T-helper 1 cell treated with Interleukin-12 subunit alpha and Interleukin-12 subunit beta and Interleukin-4 antibody, amounts not matched to agents 30 μg/mL and 1 μg/mL, for 36 hours (primary cell): ENCODE measurements around the gene FCRL4.
"Not testable (repeated sequence)": the region's sequence is repeated elsewhere in the genome, so short reads cannot be mapped to it uniquely, and the experiment has no call there.

ENCODE experiments used
- H3K27ac Mint-ChIP-seq: one replicate; pipeline ENCODE4 v1.8.0; 2021; ENCODE audit warnings: mild to moderate bottlenecking, mixed read lengths
- H3K27me3 Mint-ChIP-seq: one replicate; pipeline ENCODE4 v1.8.0; 2021; ENCODE audit warnings: low read depth, mixed read lengths
- H3K36me3 Mint-ChIP-seq: one replicate; pipeline ENCODE4 v1.8.0; 2021; ENCODE audit warnings: low read depth, mixed read lengths
- H3K4me1 Mint-ChIP-seq: one replicate; pipeline ENCODE4 v1.8.0; 2021; ENCODE audit warnings: low read depth, mixed read lengths
- H3K4me3 Mint-ChIP-seq: one replicate; pipeline ENCODE4 v1.8.0; 2021; ENCODE audit warnings: mild to moderate bottlenecking, moderate library complexity, mixed read lengths
- H3K9me3 Mint-ChIP-seq: one replicate; pipeline ENCODE4 v1.8.0; 2021; ENCODE audit warnings: mixed read lengths

Gene FCRL4

GRCh38 chr1:157580179-157580827 lies 17.6 kb downstream of the FCRL4 start:
- H3K27me3 Mint-ChIP-seq: peaks cover 10% of the 10 kb centered on the region
- H3K9me3 Mint-ChIP-seq: no peaks in the 10 kb centered on the region
- H3K4me3 Mint-ChIP-seq: no peak overlapping the region
- no peaks in the 10 kb centered on the region for H3K4me1 Mint-ChIP-seq
- H3K36me3 Mint-ChIP-seq: no peaks in the 10 kb centered on the region
- no peak overlapping the region for H3K27ac Mint-ChIP-seq

GRCh38 chr1:157577420-157577819 lies 20.5 kb downstream of the FCRL4 start:
- no peaks in the 10 kb centered on the region for H3K4me1 Mint-ChIP-seq
- no peak overlapping the region for H3K4me3 Mint-ChIP-seq
- H3K9me3 Mint-ChIP-seq: no peaks in the 10 kb centered on the region
- no peaks in the 10 kb centered on the region for H3K36me3 Mint-ChIP-seq
- H3K27ac Mint-ChIP-seq: no peak overlapping the region
- peaks cover 4% of the 10 kb centered on the region for H3K27me3 Mint-ChIP-seq

GRCh38 chr1:157575744-157576143 lies 22.1 kb downstream of the FCRL4 start:
- no peaks in the 10 kb centered on the region for H3K27me3 Mint-ChIP-seq
- no peaks in the 10 kb centered on the region for H3K4me1 Mint-ChIP-seq
- no peak overlapping the region for H3K4me3 Mint-ChIP-seq
- no peaks in the 10 kb centered on the region for H3K9me3 Mint-ChIP-seq
- no peak overlapping the region for H3K27ac Mint-ChIP-seq
- no peaks in the 10 kb centered on the region for H3K36me3 Mint-ChIP-seq

- H3K4me3 Mint-ChIP-seq: no peak overlapping the region
- H3K27ac Mint-ChIP-seq: no peak overlapping the region
- H3K4me1 Mint-ChIP-seq: no peaks in the 10 kb centered on the region
- no peaks in the 10 kb centered on the region for H3K27me3 Mint-ChIP-seq
- no peaks in the 10 kb centered on the region for H3K36me3 Mint-ChIP-seq
- no peaks in the 10 kb centered on the region for H3K9me3 Mint-ChIP-seq
Observed at GRCh38 chr1:157574836-157575235, 23.0 kb downstream of the FCRL4 start.

- Mint-ChIP-seq H3K27ac (no peak overlapping the region), H3K4me1 (peaks cover 2% of the 10 kb centered on the region), H3K4me3 (no peak overlapping the region)
Observed at GRCh38 chr1:157566484-157567300, 31.2 kb downstream of the FCRL4 start.

GRCh38 chr1:157562515-157562914 lies 35.4 kb downstream of the FCRL4 start:
- Mint-ChIP-seq H3K4me3 (no peak overlapping the region), H3K27me3 (peaks cover 4% of the 10 kb centered on the region)

More at GRCh38 chr1:157566484-157567300, 31.2 kb downstream of the FCRL4 start:
- Mint-ChIP-seq H3K9me3 (no peaks in the 10 kb centered on the region), H3K36me3 (no peaks in the 10 kb centered on the region), H3K27me3 (peaks cover 11% of the 10 kb centered on the region)

GRCh38 chr1:157558119-157558518 lies 39.8 kb downstream of the FCRL4 start:
- Mint-ChIP-seq H3K27me3 (peaks cover 4% of the 10 kb centered on the region), H3K4me1 (peaks cover 2% of the 10 kb centered on the region), H3K9me3 (no peaks in the 10 kb centered on the region), H3K4me3 (no peak overlapping the region), H3K36me3 (no peaks in the 10 kb centered on the region), H3K27ac (no peak overlapping the region)

More at GRCh38 chr1:157562515-157562914, 35.4 kb downstream of the FCRL4 start:
- Mint-ChIP-seq H3K9me3 (no peaks in the 10 kb centered on the region), H3K27ac (no peak overlapping the region), H3K4me1 (peaks cover 2% of the 10 kb centered on the region), H3K36me3 (no peaks in the 10 kb centered on the region)

- H3K36me3 Mint-ChIP-seq: no peaks in the 10 kb centered on the region
- H3K9me3 Mint-ChIP-seq: no peaks in the 10 kb centered on the region
- peaks cover 2% of the 10 kb centered on the region for H3K4me1 Mint-ChIP-seq
- H3K4me3 Mint-ChIP-seq: no peak within 1 kb of the TSS
- no peak within 1 kb of the TSS for H3K27ac Mint-ChIP-seq
- H3K27me3 Mint-ChIP-seq: no peaks in the 10 kb centered on the region
Observed at GRCh38 chr1:157551694-157552693, 45.9 kb downstream of the FCRL4 start, which contains the start of gene FCRL5. TSS of gene FCRL5 (minus strand) at chr1:157552515. CDS start at chr1:157552362, 153 bp downstream.

- H3K27ac Mint-ChIP-seq, H3K4me3 Mint-ChIP-seq, H3K4me1 Mint-ChIP-seq, H3K36me3 Mint-ChIP-seq, H3K9me3 Mint-ChIP-seq, H3K27me3 Mint-ChIP-seq: not testable (repeated sequence)
Observed at GRCh38 chr1:157548081-157548480, 49.8 kb downstream of the FCRL4 start.

GRCh38 chr1:157542676-157543075 lies 55.2 kb downstream of the FCRL4 start:
- Mint-ChIP-seq H3K27me3 (peaks cover 11% of the 10 kb centered on the region), H3K27ac (no peak overlapping the region), H3K36me3 (no peaks in the 10 kb centered on the region), H3K4me3 (no peak overlapping the region), H3K4me1 (no peaks in the 10 kb centered on the region), H3K9me3 (no peaks in the 10 kb centered on the region)

GRCh38 chr1:157540852-157541251 lies 57.0 kb downstream of the FCRL4 start:
- Mint-ChIP-seq H3K36me3 (no peaks in the 10 kb centered on the region), H3K27ac (no peak overlapping the region), H3K4me3 (no peak overlapping the region), H3K4me1 (no peaks in the 10 kb centered on the region), H3K9me3 (no peaks in the 10 kb centered on the region), H3K27me3 (peaks cover 11% of the 10 kb centered on the region)

GRCh38 chr1:157540160-157540748 lies 57.6 kb downstream of the FCRL4 start:
- Mint-ChIP-seq H3K4me1 (no peaks in the 10 kb centered on the region), H3K27ac (no peak overlapping the region), H3K9me3 (no peaks in the 10 kb centered on the region), H3K27me3 (peaks cover 11% of the 10 kb centered on the region), H3K4me3 (no peak overlapping the region), H3K36me3 (no peaks in the 10 kb centered on the region)

- Mint-ChIP-seq H3K4me3 (no peak overlapping the region), H3K4me1 (no peaks in the 10 kb centered on the region), H3K36me3 (no peaks in the 10 kb centered on the region), H3K27me3 (peaks cover 11% of the 10 kb centered on the region), H3K9me3 (no peaks in the 10 kb centered on the region), H3K27ac (no peak overlapping the region)
Observed at GRCh38 chr1:157539568-157539967, 58.3 kb downstream of the FCRL4 start.

- H3K36me3 Mint-ChIP-seq: no peaks in the 10 kb centered on the region
- H3K27ac Mint-ChIP-seq: no peak overlapping the region
- H3K9me3 Mint-ChIP-seq: no peaks in the 10 kb centered on the region
- peaks cover 9% of the 10 kb centered on the region for H3K27me3 Mint-ChIP-seq
- H3K4me3 Mint-ChIP-seq: no peak overlapping the region
- no peaks in the 10 kb centered on the region for H3K4me1 Mint-ChIP-seq
Observed at GRCh38 chr1:157532569-157532968, 65.3 kb downstream of the FCRL4 start.
